GM19438 (cell line): Measurements from ENCODE around the gene CD151.

ENCODE experiments used
- ATAC-seq: cut with Tn5 transposase; IDR thresholded peaks from one replicate; pipeline ENCODE4 v1.9.1; 2021; ENCODE audit warnings: low read depth; ENCODE audit not compliant: unreplicated experiment

Gene CD151

DNA sequence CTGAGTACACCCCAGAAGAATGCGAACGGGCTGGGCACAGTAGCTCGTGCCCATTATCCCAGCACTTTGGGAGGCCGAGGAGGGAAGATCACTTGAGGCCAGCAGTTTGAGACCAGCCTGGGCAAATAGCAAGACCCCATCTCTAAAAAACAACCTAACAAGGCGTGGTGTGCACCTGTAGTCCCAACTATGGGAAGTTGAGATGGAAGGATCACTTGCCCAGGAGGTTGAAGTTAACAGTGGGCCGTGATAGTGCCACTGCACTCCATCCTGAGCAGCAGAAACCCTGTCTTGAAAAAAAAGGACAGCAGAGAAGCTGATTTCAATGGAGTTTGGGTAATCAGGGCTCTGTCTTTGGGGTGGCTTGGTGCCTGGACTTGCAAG is 19.7 kb upstream of the CD151 start:
- no peak for ATAC-seq

DNA sequence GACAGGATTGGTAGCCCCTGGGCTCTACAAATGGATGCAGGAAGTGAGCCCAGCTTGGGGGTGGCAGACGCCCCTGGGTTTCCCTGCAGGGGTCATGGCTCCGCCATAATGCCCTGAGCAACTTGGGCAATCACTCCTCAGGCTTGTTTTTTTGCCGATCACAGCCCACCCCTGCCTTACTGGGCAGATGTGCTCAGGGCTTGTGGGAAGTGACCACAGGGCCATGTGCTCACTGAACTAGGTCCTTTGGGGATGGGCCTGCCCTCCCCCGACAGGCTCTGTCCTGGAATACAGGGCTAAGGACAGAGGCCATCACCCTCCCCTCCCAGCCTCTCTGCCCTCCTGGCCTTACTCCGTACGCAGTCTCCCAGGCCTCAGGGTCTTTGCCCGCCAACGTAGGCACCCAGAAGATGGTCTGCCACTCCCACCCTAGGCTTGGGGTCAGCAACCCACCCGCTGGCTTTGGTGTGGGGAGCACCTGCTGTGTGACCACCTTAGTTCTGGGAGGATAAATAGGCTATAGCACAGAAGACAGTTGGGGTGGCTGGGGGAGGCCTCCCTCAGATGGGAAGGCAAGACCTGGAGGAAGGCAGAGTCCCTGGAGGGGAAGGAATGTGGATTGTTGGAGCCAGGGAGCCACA is 19.2 kb upstream of the CD151 start:
- ATAC-seq = no peak

DNA sequence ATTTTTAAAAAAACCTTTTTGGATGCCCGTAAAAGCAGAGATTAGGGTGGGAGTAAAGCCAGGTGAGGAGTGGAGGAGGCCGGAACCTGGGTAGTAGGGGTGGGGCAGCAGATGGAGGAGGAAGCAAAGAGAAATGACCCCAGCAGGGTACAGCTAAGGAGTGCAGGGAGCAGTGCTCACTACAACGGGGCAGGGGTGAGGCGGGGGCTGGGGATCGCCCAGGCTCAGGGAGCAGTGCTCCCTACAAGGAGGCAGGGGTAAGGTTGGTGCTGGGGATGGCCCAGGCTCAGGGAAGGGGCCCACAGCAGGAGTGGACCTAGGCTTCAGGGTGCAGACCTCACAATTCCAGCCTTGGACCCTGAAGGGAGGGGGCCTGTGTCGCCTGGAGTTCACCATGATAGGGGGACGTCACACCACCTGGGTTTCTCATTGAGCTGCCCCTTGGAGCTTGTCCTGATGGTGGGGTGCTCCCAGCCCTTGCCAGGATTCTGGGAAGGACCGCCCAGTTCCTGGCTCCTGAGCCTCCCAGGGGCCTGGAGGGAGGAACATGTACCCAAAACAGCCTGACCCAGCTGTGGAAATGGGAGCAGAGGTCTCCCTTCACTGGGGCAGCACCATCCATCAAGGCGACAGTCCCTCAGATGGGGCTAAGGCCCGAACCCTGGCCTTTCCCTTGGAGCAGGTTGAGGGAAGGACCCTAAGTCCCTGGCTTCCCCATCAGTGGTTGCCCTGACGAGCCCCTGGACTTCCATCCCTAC is 16.9 kb upstream of the CD151 start:
- ATAC-seq = no peak

DNA sequence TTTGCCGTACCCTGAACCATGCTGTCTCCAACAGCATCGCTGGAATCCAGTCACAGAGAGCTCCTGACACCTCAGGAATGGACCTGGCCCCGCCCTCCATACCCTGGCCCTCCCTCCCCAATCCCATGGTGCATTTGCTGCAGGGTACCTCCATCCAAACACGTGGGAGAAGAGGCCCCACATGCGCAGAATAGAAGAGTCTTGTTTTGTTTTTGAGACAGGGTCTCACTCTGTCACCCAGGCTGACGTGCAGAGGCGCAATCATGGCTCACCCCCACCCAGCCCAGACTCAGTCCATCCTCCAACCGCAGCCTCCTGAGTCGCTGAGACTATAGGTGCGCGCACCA is 16.3 kb upstream of the CD151 start:
- no peak for ATAC-seq

DNA sequence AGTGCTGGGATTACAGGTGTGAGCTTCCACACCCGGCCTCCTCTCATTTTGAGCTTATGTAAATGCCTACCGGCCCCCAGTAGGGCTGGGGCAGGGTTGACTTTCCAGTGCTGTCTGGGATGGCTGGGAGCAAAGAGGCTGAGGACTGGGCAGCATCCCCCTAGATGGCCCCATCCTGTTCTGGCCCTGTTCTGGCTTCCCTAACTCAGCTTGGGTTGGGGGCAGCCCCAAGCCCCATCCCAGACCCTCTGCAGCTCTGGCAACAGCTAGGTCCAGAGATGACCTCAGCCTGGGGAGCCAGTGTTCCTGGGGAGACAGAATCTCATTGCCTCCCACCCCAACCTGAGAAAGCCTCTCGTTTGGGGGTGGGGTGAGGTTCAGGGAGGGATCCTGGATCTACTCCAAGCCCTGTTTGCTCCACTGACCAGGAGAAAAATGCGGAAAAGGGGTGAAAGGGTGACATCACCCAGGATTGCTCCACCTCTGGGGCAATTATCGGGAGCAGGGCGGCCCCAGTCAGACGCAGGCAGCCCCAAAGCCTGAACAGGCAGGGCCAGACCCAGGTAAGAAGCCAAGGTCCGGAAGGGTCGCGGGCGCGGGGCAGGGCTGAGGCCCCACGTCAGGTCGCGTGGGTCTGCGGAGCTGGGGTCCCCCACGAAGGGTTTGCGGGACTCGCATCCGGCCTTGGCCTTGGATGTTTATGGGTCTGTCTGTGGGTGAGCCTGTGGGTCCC is 14.2 kb upstream of the CD151 start, which contains the start of gene PNPLA2:
TSS of gene PNPLA2 (plus strand) at position 519 of the 733 bp plus-strand sequence. CDS start 805 bp downstream, outside the sequence.
- ATAC-seq = no peak

DNA sequence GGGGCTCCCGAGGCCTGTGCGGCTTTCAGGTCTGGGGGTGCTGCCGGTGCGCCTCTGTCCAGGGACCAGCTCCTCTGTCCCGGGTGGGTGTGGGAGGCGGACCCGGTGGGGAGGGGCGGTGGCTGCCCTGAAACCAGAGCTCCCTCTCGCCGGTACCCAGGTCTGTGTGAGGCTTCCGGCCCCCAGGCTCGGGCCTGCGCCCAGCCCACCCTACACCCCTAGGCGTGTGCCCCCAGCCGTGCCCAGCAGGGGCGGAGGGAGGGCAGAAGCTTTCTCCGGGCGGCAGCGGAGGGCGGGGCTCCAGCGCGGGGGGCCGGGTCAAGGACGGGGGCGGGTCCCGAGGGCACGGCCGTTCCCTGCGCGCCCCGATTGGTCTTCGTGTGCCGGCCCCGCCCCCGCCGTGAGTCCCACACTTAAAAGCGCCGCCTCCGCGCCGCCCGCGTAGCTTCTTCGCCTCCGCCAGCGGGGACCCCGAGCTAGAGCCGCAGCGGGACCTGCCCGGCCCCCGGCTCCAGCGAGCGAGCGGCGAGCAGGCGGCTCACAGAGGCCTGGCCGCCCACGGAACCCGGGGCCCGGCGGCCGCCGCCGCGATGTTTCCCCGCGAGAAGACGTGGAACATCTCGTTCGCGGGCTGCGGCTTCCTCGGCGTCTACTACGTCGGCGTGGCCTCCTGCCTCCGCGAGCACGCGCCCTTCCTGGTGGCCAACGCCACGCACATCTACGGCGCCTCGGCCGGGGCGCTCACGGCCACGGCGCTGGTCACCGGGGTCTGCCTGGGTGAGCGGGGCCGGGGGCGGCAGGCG is 13.4 kb upstream of the CD151 start:
- peak; percentile 55 for ATAC-seq

DNA sequence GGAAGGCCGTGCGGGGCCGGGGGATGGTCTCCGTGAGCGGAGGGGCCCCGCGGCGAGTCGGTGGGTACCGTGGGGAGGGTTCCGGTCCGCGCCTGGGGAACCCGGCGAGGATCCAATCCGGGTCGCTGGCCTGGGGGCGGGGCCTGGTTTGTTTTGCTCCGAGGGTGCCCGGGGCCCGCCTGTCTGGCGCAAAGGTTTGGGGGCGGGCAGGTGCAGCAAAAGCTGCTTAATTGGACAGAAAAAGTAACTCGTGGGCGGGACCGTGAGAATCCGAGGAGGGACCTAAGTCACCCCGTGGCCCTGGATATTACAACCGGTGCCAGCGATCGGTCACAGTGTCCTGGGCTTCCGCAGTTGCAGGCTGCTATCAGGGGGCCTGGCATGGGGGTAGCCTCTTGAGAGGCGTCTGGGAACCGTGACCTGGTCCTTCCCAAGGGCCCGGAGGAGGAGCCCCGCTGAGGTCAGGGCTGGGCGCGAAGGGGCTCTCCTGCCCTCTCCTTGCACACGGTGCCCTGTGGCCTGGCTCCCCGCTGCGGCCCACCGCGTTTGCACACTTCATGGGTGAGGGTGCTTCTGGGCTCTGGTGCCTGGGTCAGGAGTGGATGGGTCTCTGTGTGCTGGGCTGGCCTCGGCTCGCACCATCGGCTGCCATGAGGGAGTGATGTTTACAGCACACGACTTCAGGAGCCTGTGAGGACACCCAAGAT is 12.7 kb upstream of the CD151 start:
- peak; percentile 67 for ATAC-seq

DNA sequence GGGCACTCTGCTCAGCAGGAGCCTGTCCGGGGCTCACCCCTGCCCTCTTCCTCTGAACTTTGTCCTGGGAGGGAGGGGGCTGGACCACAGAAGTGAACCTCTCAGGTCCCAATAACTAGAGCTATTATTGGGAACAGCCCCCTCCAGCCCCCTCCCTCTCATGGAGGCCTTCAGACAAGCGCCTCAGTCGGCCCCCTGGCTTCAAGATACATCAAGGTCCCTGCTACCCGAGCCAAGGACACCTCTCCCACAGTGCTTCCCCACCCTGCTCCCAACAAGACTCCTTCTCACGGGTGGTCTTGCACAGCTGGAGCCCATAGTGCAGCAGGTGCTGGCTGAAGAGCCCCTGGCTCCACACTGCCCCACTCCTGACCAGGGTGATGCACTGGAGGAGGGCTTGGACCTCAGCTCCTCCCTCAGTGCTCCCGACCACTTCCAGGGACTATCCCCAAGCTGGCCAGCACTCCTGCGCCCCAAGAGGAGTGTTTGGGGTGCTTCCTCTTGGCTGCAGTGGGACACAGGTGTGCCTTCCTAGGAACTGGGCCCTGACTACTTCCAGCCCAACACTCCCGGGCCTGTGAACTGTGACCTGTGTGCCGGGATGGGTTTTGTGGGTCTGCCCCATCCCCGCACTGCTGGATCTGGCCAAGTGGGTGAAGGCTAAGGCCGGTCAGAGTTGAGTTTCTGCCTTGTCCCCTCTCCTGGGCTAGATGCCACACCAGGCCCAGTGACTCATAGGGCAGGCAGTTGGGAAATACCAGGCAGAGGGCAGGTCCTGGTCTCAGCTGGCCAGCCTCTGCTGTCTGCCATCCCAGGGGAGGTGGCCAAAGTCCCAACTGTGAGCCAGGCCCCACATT is 11.9 kb upstream of the CD151 start:
- ATAC-seq = no peak

DNA sequence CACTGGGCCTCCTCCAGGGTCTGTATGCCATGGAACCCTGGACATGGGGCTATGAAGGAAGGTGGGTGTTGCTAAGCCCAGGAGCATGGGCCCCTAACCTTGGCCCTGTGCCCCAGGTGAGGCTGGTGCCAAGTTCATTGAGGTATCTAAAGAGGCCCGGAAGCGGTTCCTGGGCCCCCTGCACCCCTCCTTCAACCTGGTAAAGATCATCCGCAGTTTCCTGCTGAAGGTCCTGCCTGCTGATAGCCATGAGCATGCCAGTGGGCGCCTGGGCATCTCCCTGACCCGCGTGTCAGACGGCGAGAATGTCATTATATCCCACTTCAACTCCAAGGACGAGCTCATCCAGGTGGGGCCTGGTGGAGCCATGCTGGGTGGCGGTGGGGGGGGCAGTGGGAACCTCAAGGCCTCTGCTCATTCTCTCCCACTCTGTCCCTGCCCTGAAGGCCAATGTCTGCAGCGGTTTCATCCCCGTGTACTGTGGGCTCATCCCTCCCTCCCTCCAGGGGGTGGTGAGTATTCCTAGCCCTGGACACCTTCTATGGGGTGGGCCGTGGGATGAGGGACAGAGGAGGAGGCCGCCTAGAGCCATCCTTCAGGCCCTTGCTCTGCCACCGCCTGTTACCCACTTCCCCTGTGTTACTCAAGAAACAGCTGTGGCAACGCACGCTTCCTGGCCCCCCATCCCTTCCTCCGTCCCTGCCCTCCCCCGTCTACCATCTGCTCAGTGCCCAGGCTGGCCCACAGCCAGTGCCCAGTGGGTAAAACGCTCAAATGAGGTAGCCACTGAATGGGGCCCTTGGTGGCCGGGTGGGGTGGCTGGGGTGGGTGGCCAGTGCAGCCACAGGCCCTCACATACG is 11.0 kb upstream of the CD151 start:
- ATAC-seq = no peak

DNA sequence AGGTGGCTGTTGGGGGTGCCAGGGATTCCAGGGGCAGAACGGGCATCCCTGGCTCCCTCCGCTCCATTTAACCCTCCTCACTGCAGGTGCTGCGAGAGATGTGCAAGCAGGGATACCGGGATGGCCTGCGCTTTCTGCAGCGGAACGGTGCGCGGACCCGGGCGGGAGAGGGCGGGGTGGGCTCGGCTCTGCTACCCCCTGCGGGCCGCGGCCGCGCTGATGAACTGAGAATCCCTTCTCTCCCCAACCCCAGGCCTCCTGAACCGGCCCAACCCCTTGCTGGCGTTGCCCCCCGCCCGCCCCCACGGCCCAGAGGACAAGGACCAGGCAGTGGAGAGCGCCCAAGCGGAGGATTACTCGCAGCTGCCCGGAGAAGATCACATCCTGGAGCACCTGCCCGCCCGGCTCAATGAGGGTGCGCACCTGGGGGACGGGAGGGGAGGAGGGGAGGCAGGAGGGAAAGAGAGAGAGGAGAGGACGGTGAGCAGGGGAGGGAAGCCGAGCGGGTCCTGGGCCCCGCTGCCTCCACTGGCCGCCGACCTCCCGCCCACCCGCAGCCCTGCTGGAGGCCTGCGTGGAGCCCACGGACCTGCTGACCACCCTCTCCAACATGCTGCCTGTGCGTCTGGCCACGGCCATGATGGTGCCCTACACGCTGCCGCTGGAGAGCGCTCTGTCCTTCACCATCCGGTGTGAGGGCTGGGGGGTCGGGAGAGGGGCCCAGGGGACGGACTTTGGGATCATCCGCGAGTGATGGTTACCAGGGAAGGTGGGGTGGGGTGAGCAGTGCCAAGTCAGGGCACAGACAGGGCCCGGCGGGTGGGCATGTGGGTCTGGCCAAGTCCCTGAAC is 9.1 kb upstream of the CD151 start:
- ATAC-seq = no peak

DNA sequence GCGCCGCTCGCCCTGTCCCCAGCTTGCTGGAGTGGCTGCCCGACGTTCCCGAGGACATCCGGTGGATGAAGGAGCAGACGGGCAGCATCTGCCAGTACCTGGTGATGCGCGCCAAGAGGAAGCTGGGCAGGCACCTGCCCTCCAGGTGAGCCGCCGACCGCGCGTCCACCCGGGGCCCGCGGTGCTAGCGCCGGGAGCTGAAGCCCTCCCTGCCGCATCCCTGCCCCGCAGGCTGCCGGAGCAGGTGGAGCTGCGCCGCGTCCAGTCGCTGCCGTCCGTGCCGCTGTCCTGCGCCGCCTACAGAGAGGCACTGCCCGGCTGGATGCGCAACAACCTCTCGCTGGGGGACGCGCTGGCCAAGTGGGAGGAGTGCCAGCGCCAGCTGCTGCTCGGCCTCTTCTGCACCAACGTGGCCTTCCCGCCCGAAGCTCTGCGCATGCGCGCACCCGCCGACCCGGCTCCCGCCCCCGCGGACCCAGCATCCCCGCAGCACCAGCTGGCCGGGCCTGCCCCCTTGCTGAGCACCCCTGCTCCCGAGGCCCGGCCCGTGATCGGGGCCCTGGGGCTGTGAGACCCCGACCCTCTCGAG is 8.4 kb upstream of the CD151 start:
- no peak for ATAC-seq

DNA sequence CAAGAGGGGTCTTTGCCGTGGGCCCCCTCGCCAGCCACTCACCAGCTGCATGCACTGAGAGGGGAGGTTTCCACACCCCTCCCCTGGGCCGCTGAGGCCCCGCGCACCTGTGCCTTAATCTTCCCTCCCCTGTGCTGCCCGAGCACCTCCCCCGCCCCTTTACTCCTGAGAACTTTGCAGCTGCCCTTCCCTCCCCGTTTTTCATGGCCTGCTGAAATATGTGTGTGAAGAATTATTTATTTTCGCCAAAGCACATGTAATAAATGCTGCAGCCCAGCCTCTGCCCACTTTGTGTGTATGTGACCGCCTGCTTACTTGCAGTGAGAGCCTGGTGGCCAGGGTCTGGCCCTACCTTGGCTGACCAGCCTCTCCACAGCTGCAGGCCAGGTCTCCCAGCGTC is 7.8 kb upstream of the CD151 start:
- no peak for ATAC-seq

DNA sequence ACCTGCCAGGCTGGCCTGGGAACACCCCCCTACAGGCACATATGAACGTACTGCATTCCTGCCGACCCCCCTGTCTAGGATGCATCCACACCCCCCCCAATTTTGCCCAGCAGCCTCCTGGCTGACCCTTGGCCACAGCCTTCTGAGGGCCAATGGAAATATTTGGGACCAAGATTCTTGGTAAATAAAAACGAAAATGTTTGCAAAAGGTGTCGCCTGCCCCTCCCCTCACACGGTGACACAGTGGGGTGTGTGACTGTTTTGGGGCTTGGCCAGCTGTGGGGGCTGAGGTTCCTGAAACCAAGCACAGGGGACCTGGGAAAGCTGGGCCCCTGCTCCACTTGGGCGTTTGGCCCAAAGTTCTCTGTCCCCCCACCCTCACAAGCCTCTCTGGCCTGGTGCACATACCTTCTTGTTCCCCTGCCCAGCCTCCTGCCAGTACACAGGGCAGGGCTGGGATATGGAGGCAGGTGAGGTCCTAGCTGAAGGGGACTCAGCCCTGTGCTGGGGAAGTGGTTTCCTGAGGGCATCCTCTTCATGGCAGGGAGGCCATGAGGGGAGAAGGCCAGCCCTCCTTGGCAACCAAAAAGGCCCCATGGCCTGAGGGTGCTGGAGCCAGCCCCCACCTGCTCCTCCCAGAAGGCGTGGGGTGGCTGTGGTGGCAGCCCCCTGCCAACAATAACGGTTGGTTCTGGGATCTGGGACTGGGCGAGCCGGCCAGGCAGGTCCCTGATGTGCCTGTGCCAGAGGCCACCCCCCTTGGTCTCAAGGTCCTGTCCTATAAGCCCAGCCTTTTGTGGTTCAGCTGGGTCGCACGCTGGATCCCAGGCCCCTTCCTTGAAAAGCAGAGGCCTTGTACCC is 7.2 kb upstream of the CD151 start:
- no peak for ATAC-seq

DNA sequence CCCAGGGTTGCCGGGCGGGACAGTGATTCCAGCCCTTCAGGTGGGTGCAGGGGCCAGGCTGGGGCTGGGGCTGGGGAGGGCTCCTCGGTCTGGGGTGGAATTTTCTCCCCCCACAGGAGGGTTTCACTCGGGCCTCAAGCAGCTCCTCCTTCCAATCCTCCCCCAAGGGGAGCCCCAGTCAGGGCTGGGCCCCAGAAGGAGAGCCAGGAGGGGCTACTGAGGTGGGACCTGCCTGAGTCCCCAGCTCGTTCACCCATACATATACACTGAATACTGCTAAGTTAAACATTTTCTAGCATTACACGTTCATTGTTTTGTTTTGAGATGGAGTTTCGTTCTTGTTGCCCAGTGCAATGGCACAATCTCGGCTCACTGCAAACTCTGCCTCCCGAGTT is 6.5 kb upstream of the CD151 start:
- no peak for ATAC-seq

DNA sequence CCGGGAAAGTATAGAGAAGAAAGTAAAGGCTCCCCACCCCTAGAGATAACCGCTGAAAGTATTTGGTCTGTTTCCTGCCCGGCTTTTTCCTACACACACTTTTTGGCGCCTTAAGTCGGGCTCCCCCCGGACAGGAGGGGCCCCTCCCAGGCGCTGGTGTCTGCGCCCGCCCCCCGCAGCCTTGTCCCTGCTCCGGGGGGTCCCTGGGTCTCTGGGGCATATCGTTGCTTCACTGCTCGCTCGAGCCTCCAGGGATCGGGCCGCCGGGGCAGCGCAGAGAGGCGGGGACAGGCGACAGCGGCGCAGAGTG is 6.0 kb upstream of the CD151 start:
- peak; percentile 1 for ATAC-seq

DNA sequence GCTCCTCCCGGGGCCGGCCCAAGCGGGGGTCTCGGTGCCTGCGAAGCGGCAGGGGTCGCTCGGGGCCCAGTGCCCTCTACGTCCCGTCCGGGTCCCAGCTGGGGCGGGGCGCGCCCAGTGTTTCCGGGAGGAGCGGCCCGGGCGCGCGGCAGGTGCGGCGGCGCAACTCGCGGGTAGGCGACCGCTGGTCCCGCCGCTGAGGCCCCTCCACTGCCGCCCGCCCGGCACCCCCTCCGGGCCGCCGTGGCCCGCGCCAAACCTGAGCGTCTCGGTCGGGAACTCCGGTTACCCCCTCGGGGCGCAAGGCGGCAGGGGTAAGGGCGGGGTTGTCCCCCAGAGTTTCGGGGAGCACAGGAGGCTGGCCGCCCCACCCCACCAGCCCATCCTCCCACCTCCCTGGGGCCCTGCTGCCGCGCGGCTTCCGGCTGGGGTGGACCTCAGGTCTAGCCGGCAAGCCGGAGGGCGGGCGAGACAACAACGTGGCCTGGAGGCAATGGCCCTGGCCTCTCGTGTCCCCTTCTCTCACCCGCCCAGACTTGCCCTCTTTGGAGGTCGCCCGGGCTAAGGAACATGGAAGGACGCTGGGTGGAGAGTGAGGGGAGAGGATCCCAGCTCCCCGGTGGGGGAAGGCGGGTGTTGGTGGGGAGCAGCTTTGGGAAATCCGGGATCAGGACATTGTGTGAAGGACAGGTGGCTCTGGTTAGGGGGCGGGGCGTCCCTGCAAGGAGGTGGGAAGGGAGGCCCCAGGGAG is 5.4 kb upstream of the CD151 start:
- peak; percentile 43 for ATAC-seq
